Bronchial epithelial cell (primary cell): ENCODE measurements around the gene ANP32A. TPM values are rescaled to one million over a fixed set of nuclear protein-coding genes. Genes with fewer than 3 reads are reported as not detected.

Experiments used
- DNase-seq: peaks from one replicate; pipeline ENCODE4 v3.0.0-alpha.2; 2010; ENCODE audit warnings: low read depth
- FAIRE-seq: peaks from 2 replicates; lab custom pipeline; 2011; peaks lifted over from hg19 to GRCh38; lab: Jason Lieb, UNC
- H3K27me3 ChIP-seq: 2 replicates; pipeline ENCODE4 v1.5.1; 2011; ENCODE audit warnings: low read length; ENCODE audit not compliant: control insufficient read depth, insufficient read depth
- H3K36me3 ChIP-seq: 2 replicates; pipeline ENCODE4 v1.5.1; 2011; ENCODE audit warnings: low read length; ENCODE audit not compliant: control insufficient read depth, insufficient read depth
- H3K4me3 ChIP-seq: 2 replicates; pipeline ENCODE4 v1.5.1; 2011; ENCODE audit warnings: mild to moderate bottlenecking, low read depth, low read length, control low read depth
- total RNA-seq: library from RNA; depleted of rRNA; stranded (reverse); fragments of >200 nt; gene quantifications from 2 replicates; pipeline ENCODE4 v1.2.1, GENCODE V29; 2014
- TF ChIP-seq, protein P1 (sequence below): IDR thresholded peaks from 2 replicates; pipeline ENCODE4 v1.5.1; 2011; ENCODE audit warnings: mild to moderate bottlenecking, moderate library complexity, low read length, control low read depth, inconsistent platforms; ENCODE audit not compliant: insufficient read depth, severe bottlenecking

Gene ANP32A
- total RNA-seq, 1 donor from 2014 or later = 42.6 TPM

GRCh38 chr15:68808770-68809169 lies 11.9 kb downstream of the ANP32A start:
- TF ChIP-seq, protein P1, sequence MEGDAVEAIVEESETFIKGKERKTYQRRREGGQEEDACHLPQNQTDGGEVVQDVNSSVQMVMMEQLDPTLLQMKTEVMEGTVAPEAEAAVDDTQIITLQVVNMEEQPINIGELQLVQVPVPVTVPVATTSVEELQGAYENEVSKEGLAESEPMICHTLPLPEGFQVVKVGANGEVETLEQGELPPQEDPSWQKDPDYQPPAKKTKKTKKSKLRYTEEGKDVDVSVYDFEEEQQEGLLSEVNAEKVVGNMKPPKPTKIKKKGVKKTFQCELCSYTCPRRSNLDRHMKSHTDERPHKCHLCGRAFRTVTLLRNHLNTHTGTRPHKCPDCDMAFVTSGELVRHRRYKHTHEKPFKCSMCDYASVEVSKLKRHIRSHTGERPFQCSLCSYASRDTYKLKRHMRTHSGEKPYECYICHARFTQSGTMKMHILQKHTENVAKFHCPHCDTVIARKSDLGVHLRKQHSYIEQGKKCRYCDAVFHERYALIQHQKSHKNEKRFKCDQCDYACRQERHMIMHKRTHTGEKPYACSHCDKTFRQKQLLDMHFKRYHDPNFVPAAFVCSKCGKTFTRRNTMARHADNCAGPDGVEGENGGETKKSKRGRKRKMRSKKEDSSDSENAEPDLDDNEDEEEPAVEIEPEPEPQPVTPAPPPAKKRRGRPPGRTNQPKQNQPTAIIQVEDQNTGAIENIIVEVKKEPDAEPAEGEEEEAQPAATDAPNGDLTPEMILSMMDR = no peak
- Histone ChIP-seq H3K27me3 (no peaks in the 10 kb centered on the region), H3K36me3 (peaks cover 9% of the 10 kb centered on the region), H3K4me3 (no peak overlapping the region)
- no peak for FAIRE-seq
- no peak for DNase-seq

GRCh38 chr15:68808091-68808490 lies 12.6 kb downstream of the ANP32A start:
- FAIRE-seq = no peak
- peaks cover 9% of the 10 kb centered on the region for H3K36me3 ChIP-seq

GRCh38 chr15:68807249-68807648 lies 13.4 kb downstream of the ANP32A start:
- no peak for FAIRE-seq
- H3K4me3 ChIP-seq = no peak overlapping the region
- TF ChIP-seq, protein P1 = no peak
- H3K36me3 ChIP-seq = peaks cover 9% of the 10 kb centered on the region
- no peak for DNase-seq
- no peaks in the 10 kb centered on the region for H3K27me3 ChIP-seq

More at GRCh38 chr15:68808091-68808490, 12.6 kb downstream of the ANP32A start:
- Histone ChIP-seq H3K27me3 (no peaks in the 10 kb centered on the region), H3K4me3 (no peak overlapping the region)
- DNase-seq = no peak
- TF ChIP-seq, protein P1 = no peak

DNA sequence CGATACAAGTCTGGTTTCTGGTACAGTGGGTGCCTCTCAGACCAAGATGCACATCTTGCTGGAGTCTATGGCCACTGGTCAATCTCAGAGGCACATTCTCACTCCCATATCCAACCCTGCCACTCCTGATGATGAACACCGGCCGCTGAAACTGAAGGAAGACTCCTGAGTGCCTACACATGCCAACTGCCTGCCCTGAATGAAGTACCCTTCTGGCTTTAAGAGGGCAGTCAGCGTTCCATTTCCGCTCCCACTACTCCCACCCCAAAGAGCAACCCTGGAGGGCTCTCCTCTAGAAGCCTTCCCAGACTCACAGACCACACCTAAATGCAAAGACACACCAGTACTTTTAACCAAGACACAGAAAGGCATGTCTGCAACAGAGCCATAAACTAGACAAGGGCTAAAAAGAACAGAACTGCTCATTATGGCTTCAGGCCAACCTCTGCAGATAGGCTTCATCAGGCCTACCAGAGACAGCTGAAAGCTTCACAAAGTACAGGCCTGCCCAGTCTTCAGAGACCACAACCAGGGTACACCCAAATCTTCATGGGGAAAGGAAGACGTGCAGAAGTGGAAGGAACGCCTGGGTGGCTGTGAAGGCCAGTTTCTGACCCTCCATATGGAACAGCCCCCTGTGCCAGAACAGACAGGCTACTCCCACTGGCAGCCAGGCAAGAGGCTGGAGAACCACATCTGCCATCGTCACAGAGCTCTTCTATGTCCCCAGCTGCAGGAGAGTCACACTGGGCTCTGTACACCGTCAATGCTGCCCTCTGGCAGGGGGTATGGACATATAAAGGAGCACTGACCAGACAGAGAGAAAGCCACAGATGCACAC lies 14.3 kb downstream of the ANP32A start:
- H3K27me3 ChIP-seq = no peaks in the 10 kb centered on the region
- H3K36me3 ChIP-seq = peaks cover 9% of the 10 kb centered on the region
- FAIRE-seq = no peak
- no peak for DNase-seq
- H3K4me3 ChIP-seq = no peak overlapping the region
- TF ChIP-seq, protein P1 = no peak

- no peak overlapping the region for H3K4me3 ChIP-seq
- H3K27me3 ChIP-seq = no peaks in the 10 kb centered on the region
- H3K36me3 ChIP-seq = peaks cover 8% of the 10 kb centered on the region
- TF ChIP-seq, protein P1 = no peak
- FAIRE-seq (no peak), DNase-seq (peak; percentile 44)
These were observed 18.3 kb downstream of the ANP32A start for GRCh38 chr15:68802373-68802772.
